ENCODE data around the gene CLMN. TPM values are rescaled to one million over a fixed set of nuclear protein-coding genes. Genes with fewer than 3 reads are reported as not detected.

The CLMN gene
- total and polyA plus RNA-seq, 2 donors (not counting 3 experiments of a cell fraction or from before 2014, with no cell fraction given) = 0.72 to 9.6 TPM

GRCh38 chr14:95314609-95315008 is 5.1 kb downstream of the CLMN start:
- FAIRE-seq (peak; percentile 69), DNase-seq (ENCODE audit: low read depth, low spot score) (no peak)
- intact Hi-C loops (cut with micrococcal nuclease) = loop anchor here (5.0 kb wide), 2 partner anchors 67 to 132 kb away; no protein-coding TSS in a partner anchor
- no peak overlapping the region for H3K4me2 ChIP-seq (ENCODE audit: insufficient read depth, low read length)
- no peaks in the 10 kb centered on the region for H3K9me3 ChIP-seq (replicated peaks; ENCODE audit: control insufficient read depth, insufficient read depth, low read length)
- H3K27ac ChIP-seq (ENCODE audit: insufficient read depth, low read depth, low read length) = no peak overlapping the region
- H3K4me1 ChIP-seq (ENCODE audit: control insufficient read depth, extremely low read depth, insufficient read depth, low read length) = peaks cover 17% of the 10 kb centered on the region
- no peaks in the 10 kb centered on the region for H3K9me1 ChIP-seq (replicated peaks; ENCODE audit: control insufficient read depth, extremely low read depth, insufficient read depth, low read length)
- no peak overlapping the region for H2AFZ ChIP-seq (ENCODE audit: low read depth, low read length)
- no peaks in the 10 kb centered on the region for H3K36me3 ChIP-seq (ENCODE audit: control insufficient read depth in 2 of 2, extremely low read depth in 1 of 2, insufficient read depth in 2 of 2, low read length in 2 of 2)
- CTCF ChIA-PET = no interaction called here
- H3K79me2 ChIP-seq (ENCODE audit: control insufficient read depth, insufficient read depth, low read length) = no peaks in the 10 kb centered on the region
- H3K9ac ChIP-seq (replicated peaks; ENCODE audit: extremely low read depth, insufficient read depth, low read length) = no peak overlapping the region
- no peak overlapping the region for H3K4me3 ChIP-seq (replicated peaks in 1 of 3; ENCODE audit: insufficient read depth in 1 of 3, low read depth in 1 of 3, low read length in 3 of 3)
- peak; percentile 48 for TF ChIP-seq FOS (IDR thresholded peaks at IDR 0.05; ENCODE audit: borderline replicate concordance, insufficient read depth, low read length)
- TF ChIP-seq EZH2 (IDR thresholded peaks at IDR 0.05; ENCODE audit: borderline replicate concordance, low read depth, low read length, severe bottlenecking) = no peak
- no peak for TF ChIP-seq MAX (IDR thresholded peaks at IDR 0.05; ENCODE audit: insufficient read depth, insufficient read length)
- H4K20me1 ChIP-seq (replicated peaks; ENCODE audit: control insufficient read depth, extremely low read depth, insufficient read depth, low read length) = no peaks in the 10 kb centered on the region
- dilution Hi-C loops (cut with MboI; ENCODE audit: extremely low pct_ligation_motif_present, low sequenced_read_pairs) = no loop called here
- no TSS peak for BruUV-seq (replicated peaks)
- POLR2A ChIA-PET = no interaction called here
- H3K27me3 ChIP-seq (ENCODE audit: control insufficient read depth in 2 of 2, insufficient read depth in 2 of 2, low read length in 2 of 2) = no peaks in the 10 kb centered on the region

GRCh38 chr14:95313707-95314106 is 6.0 kb downstream of the CLMN start:
- H3K9me1 ChIP-seq (replicated peaks; ENCODE audit: control insufficient read depth, extremely low read depth, insufficient read depth, low read length) = no peaks in the 10 kb centered on the region
- no peaks in the 10 kb centered on the region for H3K79me2 ChIP-seq (ENCODE audit: control insufficient read depth, insufficient read depth, low read length)
- H2AFZ ChIP-seq (ENCODE audit: low read depth, low read length) = no peak overlapping the region
- H3K36me3 ChIP-seq (ENCODE audit: control insufficient read depth in 2 of 2, extremely low read depth in 1 of 2, insufficient read depth in 2 of 2, low read length in 2 of 2) = no peaks in the 10 kb centered on the region
- no peaks in the 10 kb centered on the region for H3K27me3 ChIP-seq (ENCODE audit: control insufficient read depth in 2 of 2, insufficient read depth in 2 of 2, low read length in 2 of 2)
- H3K9ac ChIP-seq (replicated peaks; ENCODE audit: extremely low read depth, insufficient read depth, low read length) = no peak overlapping the region
- no peaks in the 10 kb centered on the region for H4K20me1 ChIP-seq (replicated peaks; ENCODE audit: control insufficient read depth, extremely low read depth, insufficient read depth, low read length)
- no peak overlapping the region for H3K4me2 ChIP-seq (ENCODE audit: insufficient read depth, low read length)
- H3K4me1 ChIP-seq (ENCODE audit: control insufficient read depth, extremely low read depth, insufficient read depth, low read length) = peaks cover 15% of the 10 kb centered on the region
- CTCF ChIA-PET = no interaction called here
- FAIRE-seq = no peak
- POLR2A ChIA-PET = no interaction called here
- no peaks in the 10 kb centered on the region for H3K9me3 ChIP-seq (replicated peaks; ENCODE audit: control insufficient read depth, insufficient read depth, low read length)
- no peak overlapping the region for H3K27ac ChIP-seq (ENCODE audit: insufficient read depth, low read depth, low read length)
- TF ChIP-seq POLR2AphosphoS5 (IDR thresholded peaks at IDR 0.05; ENCODE audit: insufficient read depth, low read depth, low read length) (no peak), POLR2A (IDR thresholded peaks at IDR 0.05; ENCODE audit: low read depth, low read length) (no peak), CTCF (IDR thresholded peaks at IDR 0.05; ENCODE audit: extremely low read depth in 1 of 2, insufficient read depth in 1 of 2, low read depth in 1 of 2, low read length in 2 of 2) (no peak), JUN (IDR thresholded peaks at IDR 0.05; ENCODE audit: borderline replicate concordance, insufficient read depth, insufficient read length, low read depth) (no peak), GATA2 (IDR thresholded peaks at IDR 0.05; ENCODE audit: insufficient read depth, insufficient read length, low read depth, low read length) (no peak), EZH2 (IDR thresholded peaks at IDR 0.05; ENCODE audit: borderline replicate concordance, low read depth, low read length, severe bottlenecking) (no peak), MAX (IDR thresholded peaks at IDR 0.05; ENCODE audit: insufficient read depth, insufficient read length) (no peak)
- BruUV-seq (replicated peaks) = no TSS peak
- no peak overlapping the region for H3K4me3 ChIP-seq (replicated peaks in 1 of 3; ENCODE audit: insufficient read depth in 1 of 3, low read depth in 1 of 3, low read length in 3 of 3)
- dilution Hi-C loops (cut with MboI; ENCODE audit: extremely low pct_ligation_motif_present, low sequenced_read_pairs) (no loop called here), intact Hi-C loops (cut with micrococcal nuclease) (loop anchor here (2.0 kb wide), 1 partner anchor 49 kb away; no protein-coding TSS in a partner anchor)
- DNase-seq (ENCODE audit: low read depth, low spot score) = no peak
